Measurements from ENCODE around the gene CHD1.

DNA sequence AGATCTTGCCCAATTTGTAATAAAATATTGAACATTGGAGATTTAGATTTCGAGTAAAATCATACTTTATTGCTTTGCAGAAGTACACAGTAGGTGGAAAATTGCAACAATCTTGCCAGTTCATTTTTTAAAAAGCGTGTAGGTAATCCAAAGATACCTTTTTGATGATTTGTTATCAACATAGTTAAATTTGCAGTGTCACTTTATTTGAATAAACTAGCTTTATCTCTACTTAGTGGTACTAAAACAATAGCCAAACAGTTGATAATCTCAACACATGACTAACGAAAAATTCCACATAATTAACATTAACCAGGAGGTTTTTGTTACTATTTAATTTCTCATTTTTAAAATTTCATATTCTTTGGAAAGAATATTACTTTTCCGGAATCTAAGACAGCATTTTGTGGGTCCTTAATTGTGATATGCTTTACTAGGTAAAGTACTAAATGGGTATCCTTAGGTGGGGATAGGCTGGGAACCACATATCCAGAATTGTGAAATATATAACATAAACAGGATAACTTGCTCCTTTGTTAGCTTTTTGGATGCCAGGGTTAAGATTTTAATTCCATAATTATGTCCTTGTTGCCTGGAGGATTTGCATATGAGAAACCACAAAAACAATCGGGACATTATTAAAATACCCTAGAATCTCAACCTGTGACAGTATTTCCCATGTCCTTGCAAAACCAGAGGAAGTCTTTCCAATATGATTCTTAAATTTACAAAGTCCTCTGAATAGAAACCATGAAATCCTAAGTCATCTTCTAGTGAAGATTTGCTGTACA is 2.4 kb upstream of the CHD1 start:
- TF ChIP-seq, protein P1, sequence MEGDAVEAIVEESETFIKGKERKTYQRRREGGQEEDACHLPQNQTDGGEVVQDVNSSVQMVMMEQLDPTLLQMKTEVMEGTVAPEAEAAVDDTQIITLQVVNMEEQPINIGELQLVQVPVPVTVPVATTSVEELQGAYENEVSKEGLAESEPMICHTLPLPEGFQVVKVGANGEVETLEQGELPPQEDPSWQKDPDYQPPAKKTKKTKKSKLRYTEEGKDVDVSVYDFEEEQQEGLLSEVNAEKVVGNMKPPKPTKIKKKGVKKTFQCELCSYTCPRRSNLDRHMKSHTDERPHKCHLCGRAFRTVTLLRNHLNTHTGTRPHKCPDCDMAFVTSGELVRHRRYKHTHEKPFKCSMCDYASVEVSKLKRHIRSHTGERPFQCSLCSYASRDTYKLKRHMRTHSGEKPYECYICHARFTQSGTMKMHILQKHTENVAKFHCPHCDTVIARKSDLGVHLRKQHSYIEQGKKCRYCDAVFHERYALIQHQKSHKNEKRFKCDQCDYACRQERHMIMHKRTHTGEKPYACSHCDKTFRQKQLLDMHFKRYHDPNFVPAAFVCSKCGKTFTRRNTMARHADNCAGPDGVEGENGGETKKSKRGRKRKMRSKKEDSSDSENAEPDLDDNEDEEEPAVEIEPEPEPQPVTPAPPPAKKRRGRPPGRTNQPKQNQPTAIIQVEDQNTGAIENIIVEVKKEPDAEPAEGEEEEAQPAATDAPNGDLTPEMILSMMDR (IDR thresholded peaks at IDR 0.05; ENCODE audit: low read depth, low read length, poor library complexity, severe bottlenecking), result no peak
- TF ChIP-seq EZH2phosphoT487 (IDR thresholded peaks at IDR 0.05; ENCODE audit: borderline replicate concordance, low read length), result no peak
